IMR-90 (cell line): Measurements from ENCODE around the gene CPLX4. TPM values are rescaled to one million over a fixed set of nuclear protein-coding genes. Genes with fewer than 3 reads are reported as not detected.

ENCODE experiments used
- ATAC-seq: fragments of 200-7000 bp; cut with Tn5 transposase; 2 replicates; pipeline ENCODE4 v1.9.1; 2020; ENCODE audit warnings: low read depth, mild to moderate bottlenecking, moderate library complexity
- BruUV-seq: library from RNA; stranded (reverse); fragments of 400-500 nt; replicated peaks from 2 replicates; lab custom pipeline; 2021; lab: Mats Ljungman, UMichigan
- CTCF ChIA-PET: fragments of 300-600 bp; formaldehyde crosslinking; extraction: SDS; loops from one replicate; lab custom pipeline; 2021; ENCODE audit warnings: antibody characterized with exemption; lab: Yijun Ruan, JAX
- POLR2A ChIA-PET: fragments of 300-600 bp; sonication (Branson Sonifier 250); formaldehyde crosslinking; loops from one replicate; lab custom pipeline; 2022; ENCODE audit warnings: antibody characterized with exemption; ENCODE audit not compliant: unreplicated experiment; lab: Charles Lee
- DNase-seq: peaks from one replicate; pipeline ENCODE4 v3.0.0; 2013
- H2AFZ ChIP-seq: replicated peaks from 2 replicates; pipeline ENCODE3; 2013; ENCODE audit warnings: low read length, mild to moderate bottlenecking; ENCODE audit not compliant: poor library complexity
- H2AK5ac ChIP-seq: 2 replicates; pipeline ENCODE4 v1.6.1; 2013; ENCODE audit warnings: low read depth, low read length, inconsistent platforms
- H2AK9ac ChIP-seq: replicated peaks from 2 replicates; pipeline ENCODE3; 2013; ENCODE audit warnings: mild to moderate bottlenecking, low read depth, low read length, moderate library complexity; ENCODE audit not compliant: poor library complexity
- H2BK120ac ChIP-seq: 2 replicates; pipeline ENCODE4 v1.6.1; 2013; ENCODE audit warnings: low read depth, low read length, inconsistent platforms
- H2BK15ac ChIP-seq: 3 replicates; pipeline ENCODE4 v1.6.1; 2013; ENCODE audit warnings: low read depth, low read length, inconsistent platforms
- H2BK20ac ChIP-seq: 2 replicates; pipeline ENCODE4 v1.6.1; 2013; ENCODE audit warnings: low read depth, mild to moderate bottlenecking, inconsistent platforms, low read length, moderate library complexity
- H2BK5ac ChIP-seq: 2 replicates; pipeline ENCODE4 v1.6.1; 2013; ENCODE audit warnings: mild to moderate bottlenecking, low read depth, low read length, inconsistent platforms; ENCODE audit not compliant: poor library complexity, severe bottlenecking
- H3K14ac ChIP-seq: replicated peaks from 2 replicates; pipeline ENCODE4 v1.6.1; 2013; ENCODE audit warnings: low read depth, low read length, inconsistent platforms
- H3K18ac ChIP-seq: 2 replicates; pipeline ENCODE4 v1.6.1; 2013; ENCODE audit warnings: low read depth, low read length, control low read depth
- H3K23ac ChIP-seq: 2 replicates; pipeline ENCODE4 v1.6.1; 2013; ENCODE audit warnings: low read depth, low read length, inconsistent platforms
- H3K27ac ChIP-seq: 2 replicates; pipeline ENCODE4 v1.5.1; 2013; ENCODE audit warnings: mild to moderate bottlenecking, control low read depth, low read length; ENCODE audit not compliant: insufficient read depth
- H3K27me3 ChIP-seq: 2 replicates; pipeline ENCODE4 v1.6.1; 2013; ENCODE audit warnings: low read length; ENCODE audit not compliant: control insufficient read depth, insufficient read depth
- H3K36me3 ChIP-seq: 2 replicates; pipeline ENCODE4 v1.6.1; 2013; ENCODE audit warnings: low read length, mixed read lengths; ENCODE audit not compliant: control insufficient read depth, insufficient read depth
- H3K4ac ChIP-seq: 2 replicates; pipeline ENCODE4 v1.6.1; 2013; ENCODE audit warnings: low read depth, low read length, inconsistent platforms
- H3K4me1 ChIP-seq: 2 replicates; pipeline ENCODE4 v1.6.1; 2013; ENCODE audit warnings: low read length, mixed read lengths; ENCODE audit not compliant: control insufficient read depth, insufficient read depth
- H3K4me2 ChIP-seq: 2 replicates; pipeline ENCODE4 v1.6.1; 2013; ENCODE audit warnings: low read depth, mild to moderate bottlenecking, control low read depth, low read length, moderate library complexity
- H3K4me3 ChIP-seq: 2 replicates; pipeline ENCODE4 v1.5.1; 2013; ENCODE audit warnings: low read depth, mild to moderate bottlenecking, control low read depth, low read length, moderate library complexity; ENCODE audit not compliant: insufficient read depth
- H3K56ac ChIP-seq: 2 replicates; pipeline ENCODE4 v1.6.1; 2013; ENCODE audit warnings: low read length, inconsistent platforms; ENCODE audit not compliant: insufficient read depth; ENCODE audit errors: extremely low read depth
- H3K79me1 ChIP-seq, 2 experiments: 2 replicates each; pipeline ENCODE4 v1.6.1; 2013; ENCODE audit warnings: low read length in 2 of 2, inconsistent platforms in 1 of 2, low read depth in 1 of 2
- H3K9ac ChIP-seq: 2 replicates; pipeline ENCODE4 v1.6.1; 2013; ENCODE audit warnings: low read depth, low read length, control low read depth
- H3K9me1 ChIP-seq: 2 replicates; pipeline ENCODE4 v1.6.1; 2013; ENCODE audit warnings: low read length, inconsistent platforms; ENCODE audit not compliant: insufficient read depth
- H3K9me3 ChIP-seq: 2 replicates; pipeline ENCODE4 v1.6.1; 2013; ENCODE audit warnings: low read length; ENCODE audit not compliant: control insufficient read depth, insufficient read depth
- H4K20me1 ChIP-seq: 2 replicates; pipeline ENCODE4 v1.6.1; 2013; ENCODE audit warnings: low read length, inconsistent platforms; ENCODE audit not compliant: insufficient read depth
- H4K5ac ChIP-seq: 2 replicates; pipeline ENCODE4 v1.6.1; 2013; ENCODE audit warnings: mild to moderate bottlenecking, low read depth, low read length, control low read depth
- H4K8ac ChIP-seq, 2 experiments: 2 replicates each; pipeline ENCODE4 v1.6.1; 2013; ENCODE audit warnings: low read depth in 2 of 2, low read length in 2 of 2, control low read depth in 1 of 2, inconsistent platforms in 1 of 2
- H4K91ac ChIP-seq: 2 replicates; pipeline ENCODE4 v1.6.1; 2013; ENCODE audit warnings: low read depth, low read length, inconsistent platforms; ENCODE audit not compliant: insufficient read depth
- BHLHE40 ChIP-seq: fragments of 150-350 bp; IDR thresholded peaks from 2 replicates; pipeline ENCODE4 v1.6.1; 2016; ENCODE audit warnings: mild to moderate bottlenecking, low read depth, low read length
- CEBPB ChIP-seq: IDR thresholded peaks from 2 replicates; pipeline ENCODE4 v1.6.1; 2012; ENCODE audit warnings: low read depth, low read length, improper control_type of control experiment
- MAFK ChIP-seq: IDR thresholded peaks from 2 replicates; pipeline ENCODE4 v1.6.1; 2012; ENCODE audit warnings: low read depth, low read length, improper control_type of control experiment
- MAZ ChIP-seq: IDR thresholded peaks from 2 replicates; pipeline ENCODE4 v1.6.1; 2012; ENCODE audit warnings: low read depth, mild to moderate bottlenecking, low read length, improper control_type of control experiment, moderate library complexity, borderline replicate concordance
- NFE2L2 ChIP-seq: fragments of 150-350 bp; IDR thresholded peaks from 2 replicates; pipeline ENCODE4 v1.6.1; 2016; ENCODE audit warnings: low read depth, mild to moderate bottlenecking, low read length
- POLR2A ChIP-seq: IDR thresholded peaks from 2 replicates; pipeline ENCODE4 v1.6.1; 2012; ENCODE audit warnings: mild to moderate bottlenecking, low read depth, low read length
- RAD21 ChIP-seq: IDR thresholded peaks from 2 replicates; pipeline ENCODE4 v1.6.1; 2012; ENCODE audit warnings: low read length, improper control_type of control experiment
- RCOR1 ChIP-seq: IDR thresholded peaks from 2 replicates; pipeline ENCODE4 v1.6.1; 2012; ENCODE audit warnings: mild to moderate bottlenecking, low read length, improper control_type of control experiment; ENCODE audit not compliant: insufficient replicate concordance
- RFX5 ChIP-seq: IDR thresholded peaks from 2 replicates; pipeline ENCODE4 v1.8.0; 2012; ENCODE audit warnings: low read depth, mild to moderate bottlenecking, low read length, moderate library complexity
- SMC3 ChIP-seq: fragments of 150-350 bp; IDR thresholded peaks from 2 replicates; pipeline ENCODE4 v1.6.1; 2016; ENCODE audit warnings: low read depth, mild to moderate bottlenecking, antibody characterized with exemption, low read length, moderate library complexity
- WGBS, 2 experiments: methylation state at CpG; one replicate each; pipeline versions ENCODE4 v1.1.5 to v1.1.7; 2013; ENCODE audit warnings: missing lambda C conversion rate in 2 of 2; ENCODE audit not compliant: insufficient read length in 1 of 2; ENCODE audit errors: extremely low coverage in 2 of 2; 5-methylcytosine and 5-hydroxymethylcytosine counted together
- dilution Hi-C: fragments of 300-500 bp; cut with HindIII; formaldehyde crosslinking; loops from one replicate; pipeline ENCODE4 v1.14.3; 2018; ENCODE audit warnings: low sequenced_read_pairs; ENCODE audit not compliant: unreplicated experiment
- in situ Hi-C: fragments of 300-500 bp; cut with MboI; formaldehyde crosslinking; loops from 3 replicates; pipeline ENCODE4 v1.14.3; 2019; ENCODE audit warnings: low sequenced_read_pairs, inconsistent platforms, mixed read lengths
- intact Hi-C: fragments of 100-400 bp; cut with micrococcal nuclease; formaldehyde crosslinking; loops from 2 replicates; pipeline ENCODE4 v1.10.0; 2022
- polyA plus RNA-seq, 3 experiments: library from polyadenylated mRNA; depleted of rRNA; stranded (reverse); fragments of >200 nt; gene quantifications; 2 replicates each; pipeline ENCODE4 v1.2.3, GENCODE V29; 2012; ENCODE audit warnings: low replicate concordance in 1 of 3
- total RNA-seq: library from RNA; depleted of rRNA; stranded (reverse); fragments of >200 nt; gene quantifications from 2 replicates; pipeline ENCODE4 v1.2.3, GENCODE V29; 2012
- TF ChIP-seq, protein P1 (sequence below): fragments of 150-350 bp; IDR thresholded peaks from 2 replicates; pipeline ENCODE4 v1.6.1; 2017; ENCODE audit warnings: mild to moderate bottlenecking, antibody characterized with exemption, low read length, low read depth
- TF ChIP-seq, protein P2 (sequence below): conservative IDR thresholded peaks from 2 replicates; pipeline ENCODE4 v1.5.1; 2012; ENCODE audit warnings: mild to moderate bottlenecking, low read depth, low read length, improper control_type of control experiment
- TF ChIP-seq, protein P3 (sequence below): fragments of 150-350 bp; IDR thresholded peaks from 2 replicates; pipeline ENCODE4 v1.6.1; 2016; ENCODE audit warnings: low read depth, mild to moderate bottlenecking, low read length, moderate library complexity, borderline replicate concordance

Gene CPLX4
- total and polyA plus RNA-seq, 2 of the 4 experiments (the other 2 are of a cell fraction), result not detected

DNA sequence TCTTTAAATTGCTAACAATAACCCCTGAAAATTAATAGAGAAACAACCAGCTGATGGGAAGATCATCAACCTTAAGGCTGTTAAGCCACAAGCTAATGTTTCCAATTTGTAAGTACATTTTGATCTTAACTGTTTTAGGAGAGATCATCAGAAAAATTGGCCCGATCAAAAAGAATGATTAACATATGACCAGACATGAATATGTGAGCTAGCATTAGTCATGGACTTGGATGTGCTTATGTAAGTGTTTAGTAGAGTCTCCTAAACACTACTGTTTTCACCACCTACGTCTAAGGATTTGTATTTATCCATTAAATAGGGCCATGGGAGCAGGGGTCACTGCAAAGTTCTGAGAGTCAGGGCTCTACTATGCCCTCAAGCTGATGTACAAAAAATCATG, 36.3 kb upstream of the CPLX4 start:
- Histone ChIP-seq H2BK5ac (no peak overlapping the region), H3K79me1 (peaks cover 26 to 62% of the 10 kb centered on the region in 2 experiments), H2BK120ac (no peak overlapping the region), H4K5ac (no peak overlapping the region), H3K27me3 (no peaks in the 10 kb centered on the region), H3K4me1 (no peaks in the 10 kb centered on the region; the same call in 1 of the 2 replicates), H3K9me3 (no peaks in the 10 kb centered on the region), H3K18ac (no peak overlapping the region), H3K27ac (no peak overlapping the region), H4K20me1 (peaks cover 32% of the 10 kb centered on the region; the same call in 1 of the 2 replicates), H2BK15ac (no peak overlapping the region), H4K8ac (no peak overlapping the region), H3K36me3 (peaks cover 22% of the 10 kb centered on the region), H3K4me2 (no peak overlapping the region), H3K23ac (no peak overlapping the region), H3K4ac (no peak overlapping the region), H3K4me3 (no peak overlapping the region), H3K14ac (no peak overlapping the region), H2AK9ac (no peak overlapping the region), H2AK5ac (no peak overlapping the region), H3K56ac (no peak overlapping the region), H3K9ac (no peak overlapping the region), H4K91ac (no peak overlapping the region), H3K9me1 (peaks cover 5% of the 10 kb centered on the region; the same call in 1 of the 2 replicates), H2AFZ (no peak overlapping the region), H2BK20ac (no peak overlapping the region)
- no peak for DNase-seq
- CTCF ChIA-PET, result no interaction called here
- no CpG with 5 or more reads among the region's 2 CpGs for WGBS, 2 experiments
- intact Hi-C loops, result loop anchor here (5.0 kb wide), 1 partner anchor 468 kb away; no protein-coding TSS in a partner anchor
- in situ Hi-C loops, result no loop called here
- ATAC-seq, result no peak
- dilution Hi-C loops, result no loop called here
- TF ChIP-seq RAD21 (no peak), CEBPB (no peak), NFE2L2 (no peak), SMC3 (no peak), BHLHE40 (no peak), RFX5 (no peak), MAFK (no peak), MAZ (no peak), RCOR1 (no peak), POLR2A (no peak)
- TF ChIP-seq, protein P1, sequence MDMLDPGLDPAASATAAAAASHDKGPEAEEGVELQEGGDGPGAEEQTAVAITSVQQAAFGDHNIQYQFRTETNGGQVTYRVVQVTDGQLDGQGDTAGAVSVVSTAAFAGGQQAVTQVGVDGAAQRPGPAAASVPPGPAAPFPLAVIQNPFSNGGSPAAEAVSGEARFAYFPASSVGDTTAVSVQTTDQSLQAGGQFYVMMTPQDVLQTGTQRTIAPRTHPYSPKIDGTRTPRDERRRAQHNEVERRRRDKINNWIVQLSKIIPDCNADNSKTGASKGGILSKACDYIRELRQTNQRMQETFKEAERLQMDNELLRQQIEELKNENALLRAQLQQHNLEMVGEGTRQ, result no peak
- TF ChIP-seq, protein P2, sequence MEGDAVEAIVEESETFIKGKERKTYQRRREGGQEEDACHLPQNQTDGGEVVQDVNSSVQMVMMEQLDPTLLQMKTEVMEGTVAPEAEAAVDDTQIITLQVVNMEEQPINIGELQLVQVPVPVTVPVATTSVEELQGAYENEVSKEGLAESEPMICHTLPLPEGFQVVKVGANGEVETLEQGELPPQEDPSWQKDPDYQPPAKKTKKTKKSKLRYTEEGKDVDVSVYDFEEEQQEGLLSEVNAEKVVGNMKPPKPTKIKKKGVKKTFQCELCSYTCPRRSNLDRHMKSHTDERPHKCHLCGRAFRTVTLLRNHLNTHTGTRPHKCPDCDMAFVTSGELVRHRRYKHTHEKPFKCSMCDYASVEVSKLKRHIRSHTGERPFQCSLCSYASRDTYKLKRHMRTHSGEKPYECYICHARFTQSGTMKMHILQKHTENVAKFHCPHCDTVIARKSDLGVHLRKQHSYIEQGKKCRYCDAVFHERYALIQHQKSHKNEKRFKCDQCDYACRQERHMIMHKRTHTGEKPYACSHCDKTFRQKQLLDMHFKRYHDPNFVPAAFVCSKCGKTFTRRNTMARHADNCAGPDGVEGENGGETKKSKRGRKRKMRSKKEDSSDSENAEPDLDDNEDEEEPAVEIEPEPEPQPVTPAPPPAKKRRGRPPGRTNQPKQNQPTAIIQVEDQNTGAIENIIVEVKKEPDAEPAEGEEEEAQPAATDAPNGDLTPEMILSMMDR, result no peak
- TF ChIP-seq, protein P3, sequence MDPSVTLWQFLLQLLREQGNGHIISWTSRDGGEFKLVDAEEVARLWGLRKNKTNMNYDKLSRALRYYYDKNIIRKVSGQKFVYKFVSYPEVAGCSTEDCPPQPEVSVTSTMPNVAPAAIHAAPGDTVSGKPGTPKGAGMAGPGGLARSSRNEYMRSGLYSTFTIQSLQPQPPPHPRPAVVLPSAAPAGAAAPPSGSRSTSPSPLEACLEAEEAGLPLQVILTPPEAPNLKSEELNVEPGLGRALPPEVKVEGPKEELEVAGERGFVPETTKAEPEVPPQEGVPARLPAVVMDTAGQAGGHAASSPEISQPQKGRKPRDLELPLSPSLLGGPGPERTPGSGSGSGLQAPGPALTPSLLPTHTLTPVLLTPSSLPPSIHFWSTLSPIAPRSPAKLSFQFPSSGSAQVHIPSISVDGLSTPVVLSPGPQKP, result no peak
- no TSS peak for BruUV-seq
- POLR2A ChIA-PET, result no interaction called here
